GM12878 (cell line): ENCODE data around the gene PDIA5. TPM values are rescaled to one million over a fixed set of nuclear protein-coding genes. Genes with fewer than 3 reads are reported as not detected.

Source experiments
- ATAC-seq: fragments of 200-7000 bp; cut with Tn5 transposase; 3 replicates; pipeline ENCODE4 v1.9.1; 2020; ENCODE audit warnings: mild to moderate bottlenecking, moderate library complexity
- BruUV-seq: library from RNA; stranded (reverse); fragments of 400-500 nt; replicated peaks from 2 replicates; lab custom pipeline; 2021; lab: Mats Ljungman, UMichigan
- CTCF ChIA-PET: fragments of 300-600 bp; sonication (Branson Sonifier 250); formaldehyde crosslinking; extraction: SDS; loops from one replicate; lab custom pipeline; 2021; ENCODE audit warnings: inconsistent platforms; lab: Yijun Ruan, JAX
- POLR2A ChIA-PET: fragments of 350-600 bp; formaldehyde crosslinking; extraction: SDS; loops from one replicate; lab custom pipeline; 2021; ENCODE audit warnings: inconsistent platforms; lab: Charles Lee
- RAD21 ChIA-PET: fragments of 300-600 bp; sonication (Branson Sonifier 250); formaldehyde crosslinking; loops from one replicate; lab custom pipeline; 2023; ENCODE audit warnings: antibody characterized with exemption; ENCODE audit not compliant: unreplicated experiment; lab: Charles Lee
- SMC1A ChIA-PET: fragments of 300-600 bp; sonication (Branson Sonifier 250); formaldehyde crosslinking; loops from one replicate; lab custom pipeline; 2023; ENCODE audit not compliant: unreplicated experiment, uncharacterized antibody; lab: Charles Lee
- DNase-seq: peaks from one replicate; pipeline ENCODE4 v3.0.0-alpha.2; 2011; ENCODE audit warnings: low read depth, low spot score
- FAIRE-seq: peaks from 3 replicates; lab custom pipeline; 2011; peaks lifted over from hg19 to GRCh38; lab: Jason Lieb, UNC
- H2AFZ ChIP-seq: 2 replicates; pipeline ENCODE4 v1.6.0; 2011; ENCODE audit warnings: low read depth, low read length, control low read depth; ENCODE audit not compliant: control insufficient read depth
- H3K27ac ChIP-seq: 2 replicates; pipeline ENCODE4 v1.5.1; 2011; ENCODE audit warnings: control low read depth; ENCODE audit not compliant: control insufficient read depth, insufficient read depth
- H3K27me3 ChIP-seq, 2 experiments: replicated peaks in 1 of 2; 2 replicates each; pipeline versions ENCODE4 v1.6.0 to v1.6.1; 2011; ENCODE audit warnings: low read length in 1 of 2; ENCODE audit not compliant: control insufficient read depth in 2 of 2, insufficient read depth in 2 of 2
- H3K36me3 ChIP-seq, 2 experiments: 2 replicates each; pipeline ENCODE4 v1.5.1; 2011; ENCODE audit warnings: low read length in 1 of 2; ENCODE audit not compliant: control insufficient read depth in 2 of 2, insufficient read depth in 2 of 2
- H3K4me1 ChIP-seq: 2 replicates; pipeline ENCODE4 v1.6.1; 2011; ENCODE audit warnings: mild to moderate bottlenecking, low read length, moderate library complexity, mixed read lengths; ENCODE audit not compliant: control insufficient read depth, insufficient read depth
- H3K4me2 ChIP-seq: 2 replicates; pipeline ENCODE4 v1.6.0; 2011; ENCODE audit warnings: control low read depth; ENCODE audit not compliant: control insufficient read depth, insufficient read depth
- H3K4me3 ChIP-seq: fragments of 200-600 bp; sonication (generic); 2 replicates; pipeline ENCODE4 v1.5.1; 2016
- H3K79me2 ChIP-seq: 2 replicates; pipeline ENCODE4 v1.6.0; 2011; ENCODE audit warnings: low read length; ENCODE audit not compliant: control insufficient read depth, insufficient read depth
- H3K9ac ChIP-seq: 2 replicates; pipeline ENCODE4 v1.8.0; 2011; ENCODE audit warnings: low read length, control low read depth, mixed read lengths; ENCODE audit not compliant: control insufficient read depth, insufficient read depth
- H3K9me3 ChIP-seq: replicated peaks from 3 replicates; pipeline ENCODE4 v1.5.1; 2011; ENCODE audit warnings: mild to moderate bottlenecking, low read length; ENCODE audit not compliant: control insufficient read depth, insufficient read depth
- H4K20me1 ChIP-seq: 2 replicates; pipeline ENCODE4 v1.6.0; 2011; ENCODE audit not compliant: control insufficient read depth, insufficient read depth
- BCLAF1 ChIP-seq: fragments of 450-650 bp; IDR thresholded peaks from 2 replicates; pipeline ENCODE4 v1.6.1; 2017; ENCODE audit warnings: antibody characterized with exemption, mild to moderate bottlenecking, moderate library complexity
- CBX5 ChIP-seq: sonication (generic); IDR thresholded peaks from 2 replicates; pipeline ENCODE4 v1.6.1; 2016; ENCODE audit warnings: low read depth, moderate library complexity, mild to moderate bottlenecking, inconsistent platforms
- CREM ChIP-seq: IDR thresholded peaks from 2 replicates; pipeline ENCODE4 v1.6.1; 2014; ENCODE audit warnings: antibody characterized with exemption, low read depth
- CTCF ChIP-seq, 3 experiments: IDR thresholded peaks in 2 of 3; conservative IDR thresholded peaks in 1 of 3; 2 replicates each; pipeline ENCODE4 v1.5.1; 2011; ENCODE audit warnings: low read depth in 3 of 3, low read length in 3 of 3, mild to moderate bottlenecking in 3 of 3, control low read depth in 2 of 3, moderate library complexity in 2 of 3, inconsistent platforms in 1 of 3, mixed read lengths in 1 of 3; ENCODE audit not compliant: control insufficient read depth in 2 of 3, insufficient read depth in 1 of 3; ENCODE audit errors: extremely low read depth in 1 of 3
- KLF5 ChIP-seq: fragments of 450-650 bp; IDR thresholded peaks from 2 replicates; pipeline ENCODE4 v1.6.1; 2014; ENCODE audit warnings: mild to moderate bottlenecking; ENCODE audit not compliant: partially characterized antibody
- MTA2 ChIP-seq: fragments of 450-650 bp; IDR thresholded peaks from 2 replicates; pipeline ENCODE4 v1.6.1; 2016; ENCODE audit warnings: low read depth, mild to moderate bottlenecking, moderate library complexity
- TCF7 ChIP-seq: IDR thresholded peaks from 2 replicates; pipeline ENCODE4 v1.6.1; 2014; ENCODE audit warnings: antibody characterized with exemption, borderline replicate concordance
- ZBTB11 ChIP-seq: fragments of 450-650 bp; formaldehyde crosslinking; IDR thresholded peaks from 2 replicates; pipeline ENCODE4 v1.5.0; 2022; ENCODE audit warnings: mild to moderate bottlenecking, missing genetic modification characterization
- ZBTB40 ChIP-seq: fragments of 450-650 bp; IDR thresholded peaks from 2 replicates; pipeline ENCODE4 v1.6.1; 2016; ENCODE audit warnings: mild to moderate bottlenecking, moderate library complexity, borderline replicate concordance
- WGBS: methylation state at CpG from one replicate; pipeline ENCODE4 v1.1.6; 2016; ENCODE audit warnings: low lambda C conversion rate; ENCODE audit not compliant: insufficient replicate concordance, insufficient coverage; ENCODE audit errors: missing lambda C conversion rate; 5-methylcytosine and 5-hydroxymethylcytosine counted together
- in situ Hi-C: fragments of 300-500 bp; cut with MboI; formaldehyde crosslinking; loops from 9 replicates; pipeline ENCODE4 v1.14.3; 2018; ENCODE audit warnings: mixed read lengths
- intact Hi-C: fragments of 100-400 bp; cut with micrococcal nuclease; formaldehyde crosslinking; loops from one replicate; pipeline ENCODE4 v1.14.2; 2022; ENCODE audit not compliant: unreplicated experiment
- polyA plus RNA-seq, 11 experiments: library from polyadenylated mRNA; depleted of rRNA in 4 of 11; unstranded in 6 of 11; stranded (reverse) in 5 of 11; fragments of >200 nt; fragmentation: Nextera tagmentation in 4 of 11; fragmentation: Illumina TruSeq in 1 of 11; extraction: Ambion mirVana in 4 of 11; extraction: Trizol in 1 of 11; gene quantifications; 1 replicate in 1 of 11; 2 replicates in 10 of 11; pipeline versions ENCODE4 v1.2.1 to v1.2.3, GENCODE V29; 2011 to 2016; ENCODE audit warnings: inconsistent platforms in 2 of 11, missing spikeins in 2 of 11, low read depth in 1 of 11
- total RNA-seq, 4 experiments: library from RNA; depleted of rRNA in 3 of 4; stranded (reverse); fragments of >200 nt in 3 of 4; fragmentation: Illumina TruSeq in 1 of 4; extraction: Trizol in 1 of 4; gene quantifications; 2 replicates each; pipeline versions ENCODE4 v1.2.1 to v1.2.3, GENCODE V29; 2013 to 2021

PDIA5 gene
- total and polyA plus RNA-seq, 10 of the 15 experiments (the other 5 are each of a cell fraction or from before 2014, with no cell fraction given), result 4.1 to 24.8 (median 19.2) TPM

- no peak for TF ChIP-seq BCLAF1
Observed at GRCh38 chr3:123102826-123103225, 36.0 kb downstream of the PDIA5 start (continued).

GRCh38 chr3:123104550-123104949 lies 37.7 kb downstream of the PDIA5 start:
- no peak for FAIRE-seq
- TF ChIP-seq KLF5, result no peak
- no peak for TF ChIP-seq ZBTB11 (CRISPR knock-in tag)
- TF ChIP-seq MTA2, result no peak
- TF ChIP-seq CTCF (IDR thresholded peaks at IDR 0.05 in 2 of 3, conservative IDR thresholded peaks at IDR 0.05 in 1 of 3; ENCODE audit: control insufficient read depth in 2 of 3, extremely low read depth in 1 of 3, insufficient read depth in 1 of 3, low read depth in 3 of 3, low read length in 3 of 3), result no peak
- TF ChIP-seq CBX5, result no peak
- no peak for TF ChIP-seq ZBTB40
- no peak for TF ChIP-seq TCF7
- no peak for TF ChIP-seq CREM

More at GRCh38 chr3:123104550-123104949, 37.7 kb downstream of the PDIA5 start:
- CTCF ChIA-PET, result no interaction called here
- Histone ChIP-seq H3K4me1 (peaks cover 11% of the 10 kb centered on the region), H3K9ac (no peak overlapping the region), H3K4me3 (no peak overlapping the region), H4K20me1 (no peaks in the 10 kb centered on the region), H3K27ac (no peak overlapping the region), H3K9me3 (no peaks in the 10 kb centered on the region), H3K36me3 (peaks cover 16 to 23% of the 10 kb centered on the region in 2 experiments), H3K27me3 (no peaks in the 10 kb centered on the region), H3K79me2 (no peaks in the 10 kb centered on the region), H2AFZ (no peak overlapping the region), H3K4me2 (no peak overlapping the region)
- RAD21 ChIA-PET, result no interaction called here
- intact Hi-C loops, result no loop called here
- POLR2A ChIA-PET, result no interaction called here
- ATAC-seq (no peak), DNase-seq (no peak)
- WGBS, result 82% methylated on average over 3 of the region's 3 CpGs
- in situ Hi-C loops, result no loop called here
- no TSS peak for BruUV-seq
- SMC1A ChIA-PET, result no interaction called here
